ENCODE data around the gene MMP24.

DNA sequence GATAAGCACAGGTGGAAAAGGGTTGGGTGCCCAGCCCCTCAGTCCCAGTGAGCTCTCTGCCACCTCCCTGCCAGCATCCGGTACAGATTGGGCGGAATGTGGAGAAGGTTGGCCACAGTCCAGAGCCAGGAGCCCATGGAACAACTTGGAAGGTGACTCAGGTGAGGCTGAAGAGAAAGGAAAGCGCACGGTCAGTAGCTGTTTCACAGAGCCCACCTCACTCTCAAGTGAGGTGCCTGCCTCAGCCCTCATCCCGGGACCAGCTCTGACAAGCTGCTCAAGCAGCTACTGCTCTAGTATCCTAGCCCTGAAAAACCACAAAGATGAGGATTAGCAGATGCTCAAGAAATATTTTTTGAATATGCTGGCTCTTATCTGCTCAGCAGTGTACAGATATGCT is 52.5 kb downstream of the MMP24 start:
- TF ChIP-seq TAF1 (IDR thresholded peaks at IDR 0.05; ENCODE audit: borderline replicate concordance, low read depth, low read length) = no peak
- no peak for TF ChIP-seq SIN3A (IDR thresholded peaks at IDR 0.05; ENCODE audit: borderline replicate concordance, low read depth, low read length)
- TF ChIP-seq, protein P1, sequence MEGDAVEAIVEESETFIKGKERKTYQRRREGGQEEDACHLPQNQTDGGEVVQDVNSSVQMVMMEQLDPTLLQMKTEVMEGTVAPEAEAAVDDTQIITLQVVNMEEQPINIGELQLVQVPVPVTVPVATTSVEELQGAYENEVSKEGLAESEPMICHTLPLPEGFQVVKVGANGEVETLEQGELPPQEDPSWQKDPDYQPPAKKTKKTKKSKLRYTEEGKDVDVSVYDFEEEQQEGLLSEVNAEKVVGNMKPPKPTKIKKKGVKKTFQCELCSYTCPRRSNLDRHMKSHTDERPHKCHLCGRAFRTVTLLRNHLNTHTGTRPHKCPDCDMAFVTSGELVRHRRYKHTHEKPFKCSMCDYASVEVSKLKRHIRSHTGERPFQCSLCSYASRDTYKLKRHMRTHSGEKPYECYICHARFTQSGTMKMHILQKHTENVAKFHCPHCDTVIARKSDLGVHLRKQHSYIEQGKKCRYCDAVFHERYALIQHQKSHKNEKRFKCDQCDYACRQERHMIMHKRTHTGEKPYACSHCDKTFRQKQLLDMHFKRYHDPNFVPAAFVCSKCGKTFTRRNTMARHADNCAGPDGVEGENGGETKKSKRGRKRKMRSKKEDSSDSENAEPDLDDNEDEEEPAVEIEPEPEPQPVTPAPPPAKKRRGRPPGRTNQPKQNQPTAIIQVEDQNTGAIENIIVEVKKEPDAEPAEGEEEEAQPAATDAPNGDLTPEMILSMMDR (IDR thresholded peaks at IDR 0.05) = no peak
- TF ChIP-seq, protein P2, sequence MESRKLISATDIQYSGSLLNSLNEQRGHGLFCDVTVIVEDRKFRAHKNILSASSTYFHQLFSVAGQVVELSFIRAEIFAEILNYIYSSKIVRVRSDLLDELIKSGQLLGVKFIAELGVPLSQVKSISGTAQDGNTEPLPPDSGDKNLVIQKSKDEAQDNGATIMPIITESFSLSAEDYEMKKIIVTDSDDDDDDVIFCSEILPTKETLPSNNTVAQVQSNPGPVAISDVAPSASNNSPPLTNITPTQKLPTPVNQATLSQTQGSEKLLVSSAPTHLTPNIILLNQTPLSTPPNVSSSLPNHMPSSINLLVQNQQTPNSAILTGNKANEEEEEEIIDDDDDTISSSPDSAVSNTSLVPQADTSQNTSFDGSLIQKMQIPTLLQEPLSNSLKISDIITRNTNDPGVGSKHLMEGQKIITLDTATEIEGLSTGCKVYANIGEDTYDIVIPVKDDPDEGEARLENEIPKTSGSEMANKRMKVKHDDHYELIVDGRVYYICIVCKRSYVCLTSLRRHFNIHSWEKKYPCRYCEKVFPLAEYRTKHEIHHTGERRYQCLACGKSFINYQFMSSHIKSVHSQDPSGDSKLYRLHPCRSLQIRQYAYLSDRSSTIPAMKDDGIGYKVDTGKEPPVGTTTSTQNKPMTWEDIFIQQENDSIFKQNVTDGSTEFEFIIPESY (IDR thresholded peaks at IDR 0.05; ENCODE audit: borderline replicate concordance, low read depth) = no peak
- no peak for TF ChIP-seq TCF12 (IDR thresholded peaks at IDR 0.05)
- TF ChIP-seq FOSL2 (IDR thresholded peaks at IDR 0.05; ENCODE audit: borderline replicate concordance, low read depth) = no peak
- no peak for TF ChIP-seq EZH2phosphoT487 (IDR thresholded peaks at IDR 0.05; ENCODE audit: borderline replicate concordance, low read depth)
- TF ChIP-seq JUND (IDR thresholded peaks at IDR 0.05) = no peak
- TF ChIP-seq RCOR1 (IDR thresholded peaks at IDR 0.05; ENCODE audit: low read length) = no peak
- TF ChIP-seq, protein P3, sequence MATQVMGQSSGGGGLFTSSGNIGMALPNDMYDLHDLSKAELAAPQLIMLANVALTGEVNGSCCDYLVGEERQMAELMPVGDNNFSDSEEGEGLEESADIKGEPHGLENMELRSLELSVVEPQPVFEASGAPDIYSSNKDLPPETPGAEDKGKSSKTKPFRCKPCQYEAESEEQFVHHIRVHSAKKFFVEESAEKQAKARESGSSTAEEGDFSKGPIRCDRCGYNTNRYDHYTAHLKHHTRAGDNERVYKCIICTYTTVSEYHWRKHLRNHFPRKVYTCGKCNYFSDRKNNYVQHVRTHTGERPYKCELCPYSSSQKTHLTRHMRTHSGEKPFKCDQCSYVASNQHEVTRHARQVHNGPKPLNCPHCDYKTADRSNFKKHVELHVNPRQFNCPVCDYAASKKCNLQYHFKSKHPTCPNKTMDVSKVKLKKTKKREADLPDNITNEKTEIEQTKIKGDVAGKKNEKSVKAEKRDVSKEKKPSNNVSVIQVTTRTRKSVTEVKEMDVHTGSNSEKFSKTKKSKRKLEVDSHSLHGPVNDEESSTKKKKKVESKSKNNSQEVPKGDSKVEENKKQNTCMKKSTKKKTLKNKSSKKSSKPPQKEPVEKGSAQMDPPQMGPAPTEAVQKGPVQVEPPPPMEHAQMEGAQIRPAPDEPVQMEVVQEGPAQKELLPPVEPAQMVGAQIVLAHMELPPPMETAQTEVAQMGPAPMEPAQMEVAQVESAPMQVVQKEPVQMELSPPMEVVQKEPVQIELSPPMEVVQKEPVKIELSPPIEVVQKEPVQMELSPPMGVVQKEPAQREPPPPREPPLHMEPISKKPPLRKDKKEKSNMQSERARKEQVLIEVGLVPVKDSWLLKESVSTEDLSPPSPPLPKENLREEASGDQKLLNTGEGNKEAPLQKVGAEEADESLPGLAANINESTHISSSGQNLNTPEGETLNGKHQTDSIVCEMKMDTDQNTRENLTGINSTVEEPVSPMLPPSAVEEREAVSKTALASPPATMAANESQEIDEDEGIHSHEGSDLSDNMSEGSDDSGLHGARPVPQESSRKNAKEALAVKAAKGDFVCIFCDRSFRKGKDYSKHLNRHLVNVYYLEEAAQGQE (IDR thresholded peaks at IDR 0.05; ENCODE audit: low read depth, low read length) = no peak

All from SK-N-SH (cell line).